Measurements from ENCODE around the gene HNRNPM.
A peak's percentile ranks its signal among the peaks of the same experiment; 100 is the strongest.

HNRNPM gene

DNA sequence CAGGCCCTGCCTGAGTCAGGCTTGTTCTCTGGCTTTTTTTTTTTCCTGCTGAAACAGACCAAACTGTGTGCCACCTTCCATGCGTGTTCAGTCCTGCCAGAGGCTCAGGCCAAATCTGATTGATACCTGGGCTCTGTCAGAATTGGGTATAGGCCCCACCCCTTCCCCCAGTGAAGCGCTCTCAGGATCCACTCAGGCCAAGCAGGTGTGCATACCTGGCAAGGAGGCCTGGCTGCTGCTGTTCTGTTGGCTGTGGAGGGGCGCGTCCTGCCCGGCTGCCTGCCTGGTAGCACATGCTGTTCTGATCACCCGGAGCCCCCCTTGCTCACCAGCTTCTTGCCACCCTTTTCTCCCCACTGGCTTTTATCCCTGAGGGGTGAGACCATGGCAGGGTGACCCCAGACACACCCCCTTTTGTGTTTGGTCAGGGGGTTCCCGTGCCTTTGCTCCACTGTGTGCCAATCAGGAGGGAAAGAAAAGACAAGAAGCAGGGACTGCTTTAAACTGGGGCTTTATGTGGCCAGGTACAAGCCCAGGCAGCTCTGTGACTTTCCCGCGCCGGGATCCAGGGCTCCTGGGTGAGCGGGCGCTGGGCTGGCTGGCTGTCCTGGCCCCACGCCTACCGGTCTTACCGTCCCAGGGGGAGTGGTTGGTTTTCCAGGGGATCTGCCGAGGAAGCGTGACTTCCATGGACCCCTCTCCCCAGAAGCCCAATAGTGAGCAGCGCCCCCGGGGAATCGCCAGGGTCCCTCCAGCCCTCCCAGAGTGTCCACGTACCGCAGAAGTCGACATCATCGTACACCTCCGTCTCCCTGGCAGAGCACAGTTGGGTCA is 45.0 kb downstream of the HNRNPM start:
- no peaks in the 10 kb centered on the region for H3K27me3 ChIP-seq (ENCODE audit: insufficient read depth, low read length)
- H3K36me3 ChIP-seq (ENCODE audit: insufficient read depth, low read length), result peaks cover 45% of the 10 kb centered on the region
- no peak overlapping the region for H3K4me3 ChIP-seq (ENCODE audit: low read length)
- no peaks in the 10 kb centered on the region for H3K4me1 ChIP-seq (ENCODE audit: insufficient read depth, low read length)
- 92% methylated on average over 25 of the region's 25 CpGs for WGBS
- H3K9ac ChIP-seq (ENCODE audit: low read depth, low read length), result no peak overlapping the region; the same call in 1 of the 2 replicates
- no peaks in the 10 kb centered on the region for H3K9me3 ChIP-seq (ENCODE audit: insufficient read depth, low read depth, low read length)
- H3K27ac ChIP-seq (ENCODE audit: low read depth, low read length), result no peak overlapping the region

DNA sequence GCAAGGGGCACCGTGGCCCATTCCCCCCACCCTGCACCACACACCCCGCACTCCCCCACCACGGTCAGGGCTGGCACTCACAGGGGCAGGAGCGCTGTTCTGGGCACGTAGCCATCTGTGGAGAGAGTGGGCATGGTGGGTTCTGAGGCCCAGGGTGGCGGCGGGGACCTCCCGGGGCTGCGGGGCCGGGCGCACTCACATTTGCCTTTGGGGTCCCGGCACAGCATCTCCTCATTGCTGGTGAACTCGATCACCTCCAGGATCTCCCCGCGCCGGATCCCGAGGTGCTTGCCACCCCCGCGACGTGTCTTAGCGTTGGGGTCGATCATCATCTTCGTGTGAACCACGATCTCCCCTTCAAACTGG is 45.6 kb downstream of the HNRNPM start:
- H3K9me3 ChIP-seq (ENCODE audit: insufficient read depth, low read depth, low read length), result no peaks in the 10 kb centered on the region
- no peaks in the 10 kb centered on the region for H3K27me3 ChIP-seq (ENCODE audit: insufficient read depth, low read length)
- no peak overlapping the region for H3K4me3 ChIP-seq (ENCODE audit: low read length)
- whole genome bisulfite sequencing, result 94% methylated on average over 24 of the region's 24 CpGs
- no peaks in the 10 kb centered on the region for H3K4me1 ChIP-seq (ENCODE audit: insufficient read depth, low read length)
- no peak overlapping the region for H3K27ac ChIP-seq (ENCODE audit: low read depth, low read length)
- peaks cover 39% of the 10 kb centered on the region for H3K36me3 ChIP-seq (ENCODE audit: insufficient read depth, low read length)
- no peak overlapping the region for H3K9ac ChIP-seq (ENCODE audit: low read depth, low read length)

DNA sequence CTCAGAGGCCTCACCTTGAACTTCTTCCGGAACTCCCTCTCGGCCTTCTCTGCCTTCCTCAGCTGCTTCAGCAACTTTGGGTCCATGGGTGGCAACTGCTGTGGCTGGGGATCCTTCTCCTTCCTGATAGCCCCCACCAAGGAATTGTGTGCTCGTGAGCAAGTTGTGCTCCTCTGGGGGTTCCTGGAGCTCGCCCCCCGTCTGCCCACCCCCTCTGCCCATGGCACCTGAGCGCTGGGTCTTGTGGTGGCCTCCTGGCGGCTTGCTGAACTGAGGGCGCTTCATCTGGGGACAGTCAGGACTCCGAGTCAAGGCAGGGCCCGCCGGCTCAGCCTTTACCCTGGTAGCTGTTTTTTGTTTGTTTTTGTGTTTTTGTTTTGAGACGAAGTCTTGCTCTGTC is 46.1 kb downstream of the HNRNPM start:
- peaks cover 34% of the 10 kb centered on the region for H3K36me3 ChIP-seq (ENCODE audit: insufficient read depth, low read length)
- no peak overlapping the region for H3K27ac ChIP-seq (ENCODE audit: low read depth, low read length)
- 92% methylated on average over 12 of the region's 12 CpGs for WGBS
- no peaks in the 10 kb centered on the region for H3K4me1 ChIP-seq (ENCODE audit: insufficient read depth, low read length)
- H3K4me3 ChIP-seq (ENCODE audit: low read length), result no peak overlapping the region
- H3K9me3 ChIP-seq (ENCODE audit: insufficient read depth, low read depth, low read length), result no peaks in the 10 kb centered on the region
- no peaks in the 10 kb centered on the region for H3K27me3 ChIP-seq (ENCODE audit: insufficient read depth, low read length)
- no peak overlapping the region for H3K9ac ChIP-seq (ENCODE audit: low read depth, low read length)

DNA sequence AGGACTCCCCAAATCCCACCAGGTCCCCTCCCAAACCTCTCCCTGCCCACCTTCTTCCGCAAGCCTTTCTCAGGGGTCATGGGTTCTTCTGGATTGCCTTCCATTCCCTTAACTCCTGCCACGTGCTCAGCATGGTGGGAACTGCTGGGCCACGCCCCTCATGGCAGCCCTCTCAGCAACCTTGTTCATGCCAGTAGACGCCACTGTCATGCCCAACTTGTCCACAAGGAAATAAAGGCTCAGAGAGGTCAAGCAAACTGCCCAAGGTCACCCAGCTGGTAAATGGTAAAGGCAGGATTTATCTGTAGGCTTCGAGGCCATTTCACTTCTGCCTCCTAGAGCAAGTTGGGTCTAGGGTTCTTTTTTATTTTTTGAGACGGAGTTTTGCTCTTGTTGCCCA is 46.8 kb downstream of the HNRNPM start:
- Histone ChIP-seq H3K27me3 (ENCODE audit: insufficient read depth, low read length) (no peaks in the 10 kb centered on the region), H3K4me1 (ENCODE audit: insufficient read depth, low read length) (no peaks in the 10 kb centered on the region), H3K9me3 (ENCODE audit: insufficient read depth, low read depth, low read length) (no peaks in the 10 kb centered on the region), H3K9ac (ENCODE audit: low read depth, low read length) (no peak overlapping the region), H3K27ac (ENCODE audit: low read depth, low read length) (no peak overlapping the region), H3K4me3 (ENCODE audit: low read length) (no peak overlapping the region), H3K36me3 (ENCODE audit: insufficient read depth, low read length) (peaks cover 27% of the 10 kb centered on the region)
- 90% methylated on average over 6 of the region's 6 CpGs for WGBS

DNA sequence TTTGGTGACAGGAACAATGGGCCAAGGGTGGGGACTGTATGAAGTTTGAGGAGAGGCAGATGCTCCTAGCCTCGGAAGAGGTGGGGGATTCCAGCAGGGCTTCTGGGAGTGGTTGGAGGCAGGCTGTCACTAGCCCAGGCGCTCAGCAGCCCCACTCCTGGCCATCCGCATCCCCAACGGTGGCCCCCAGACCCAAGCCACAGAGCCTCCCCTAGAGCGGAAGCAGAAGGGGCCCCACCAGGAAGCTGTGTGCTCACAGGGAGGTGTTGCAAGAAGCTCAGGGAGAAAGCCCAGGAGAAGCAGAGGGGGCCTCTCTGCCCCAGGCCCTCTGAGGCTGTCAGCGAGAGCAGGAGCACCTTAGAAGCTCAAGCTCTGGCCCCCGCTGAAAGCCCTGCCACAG is 49.4 kb downstream of the HNRNPM start:
- WGBS, result 75% methylated on average over 7 of the region's 7 CpGs
- Histone ChIP-seq H3K4me3 (ENCODE audit: low read length) (no peak overlapping the region), H3K4me1 (ENCODE audit: insufficient read depth, low read length) (no peaks in the 10 kb centered on the region), H3K27ac (ENCODE audit: low read depth, low read length) (no peak overlapping the region), H3K9me3 (ENCODE audit: insufficient read depth, low read depth, low read length) (no peaks in the 10 kb centered on the region), H3K36me3 (ENCODE audit: insufficient read depth, low read length) (peaks cover 1% of the 10 kb centered on the region), H3K9ac (ENCODE audit: low read depth, low read length) (0 out of 2 replicates have a peak overlapping the region, but pooled peaks have one; percentile 26), H3K27me3 (ENCODE audit: insufficient read depth, low read length) (no peaks in the 10 kb centered on the region)

DNA sequence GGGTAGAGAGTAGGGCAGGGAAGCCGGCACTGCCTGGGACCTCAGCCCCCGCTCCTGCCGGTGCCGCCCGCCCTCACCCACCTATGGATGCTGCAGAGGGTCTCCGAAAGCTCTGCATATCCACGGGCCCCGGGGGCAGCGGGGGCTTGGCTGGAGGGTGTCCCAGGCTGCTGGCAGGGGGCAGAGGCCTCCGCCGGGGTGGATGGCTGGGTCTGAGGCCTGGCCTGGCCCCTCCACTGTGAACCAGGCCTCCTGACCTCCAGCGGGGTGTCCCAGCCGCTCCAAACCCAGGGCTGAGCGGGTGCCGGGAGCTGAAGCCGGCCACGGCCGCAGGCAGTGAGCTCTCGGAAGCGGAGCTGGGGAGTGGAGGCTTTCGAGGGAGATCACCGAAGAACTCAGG is 53.5 kb downstream of the HNRNPM start:
- Histone ChIP-seq H3K9me3 (ENCODE audit: insufficient read depth, low read depth, low read length) (no peaks in the 10 kb centered on the region), H3K27ac (ENCODE audit: low read depth, low read length) (no peak overlapping the region), H3K4me1 (ENCODE audit: insufficient read depth, low read length) (no peaks in the 10 kb centered on the region), H3K27me3 (ENCODE audit: insufficient read depth, low read length) (no peaks in the 10 kb centered on the region), H3K9ac (ENCODE audit: low read depth, low read length) (no peak overlapping the region), H3K36me3 (ENCODE audit: insufficient read depth, low read length) (no peaks in the 10 kb centered on the region), H3K4me3 (ENCODE audit: low read length) (no peak overlapping the region)
- 86% methylated on average over 22 of the region's 22 CpGs for WGBS

DNA sequence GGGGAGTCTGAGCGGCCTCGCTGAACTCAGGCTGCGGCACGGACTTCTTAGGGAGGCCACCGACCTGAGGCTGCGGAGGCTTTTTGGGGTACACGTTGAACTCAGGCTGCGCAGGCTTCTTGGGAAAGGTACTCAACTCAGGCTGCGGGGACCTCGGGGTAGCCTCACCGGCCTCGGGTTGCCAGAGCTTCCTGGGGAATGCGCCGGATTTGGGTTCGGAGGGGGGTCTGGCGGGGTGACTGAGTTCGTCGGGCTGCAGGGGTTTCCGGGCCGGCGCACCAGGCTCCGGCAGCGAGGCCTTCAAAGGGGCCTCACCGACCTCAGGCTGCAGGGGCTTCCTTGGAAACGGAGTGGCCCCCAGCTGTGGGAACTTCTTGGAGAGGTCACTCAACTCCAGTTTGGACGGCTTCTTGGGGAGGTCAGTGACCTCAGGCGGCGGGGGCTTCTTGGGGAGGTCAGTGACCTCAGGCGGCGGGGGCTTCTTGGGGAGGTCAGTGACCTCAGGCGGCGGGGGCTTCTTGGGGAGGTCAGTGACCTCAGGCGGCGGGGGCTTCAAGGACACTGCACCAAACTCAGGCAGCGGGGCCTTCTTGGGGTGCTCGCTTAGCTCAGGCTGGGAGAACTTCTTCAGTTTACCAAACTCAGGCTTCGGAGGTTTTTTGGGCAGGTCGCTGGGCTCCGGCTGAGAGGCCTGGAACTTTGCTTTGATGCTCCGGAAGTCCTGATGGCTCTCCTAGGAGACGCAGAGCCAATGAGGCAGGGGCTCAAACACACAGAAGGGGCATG is 54.5 kb downstream of the HNRNPM start:
- no peaks in the 10 kb centered on the region for H3K9me3 ChIP-seq (ENCODE audit: insufficient read depth, low read depth, low read length)
- WGBS, result 91% methylated on average over 41 of the region's 41 CpGs
- no peak overlapping the region for H3K9ac ChIP-seq (ENCODE audit: low read depth, low read length)
- no peak overlapping the region for H3K27ac ChIP-seq (ENCODE audit: low read depth, low read length)
- no peak overlapping the region for H3K4me3 ChIP-seq (ENCODE audit: low read length)
- H3K27me3 ChIP-seq (ENCODE audit: insufficient read depth, low read length), result no peaks in the 10 kb centered on the region
- H3K4me1 ChIP-seq (ENCODE audit: insufficient read depth, low read length), result no peaks in the 10 kb centered on the region
- no peaks in the 10 kb centered on the region for H3K36me3 ChIP-seq (ENCODE audit: insufficient read depth, low read length)

DNA sequence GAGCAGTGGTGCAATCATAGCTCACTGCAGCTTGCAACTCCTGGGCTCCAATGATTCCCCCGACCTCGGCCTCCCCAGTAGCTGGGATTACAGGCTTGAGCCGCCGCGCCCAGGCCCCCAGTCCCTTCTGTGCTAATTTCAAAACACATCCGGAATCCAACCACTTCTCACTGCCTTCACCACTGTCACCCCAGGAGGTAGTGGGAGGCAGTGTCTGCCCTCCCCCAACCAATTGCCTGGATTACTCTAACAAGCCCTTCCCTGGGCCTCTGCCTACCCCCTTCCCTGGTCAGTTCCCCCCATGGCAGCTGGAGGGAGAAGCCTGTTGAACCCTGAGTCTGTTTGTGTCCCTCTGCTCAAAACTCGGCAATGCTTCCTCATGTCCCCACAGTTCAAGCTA is 55.4 kb downstream of the HNRNPM start:
- H3K4me1 ChIP-seq (ENCODE audit: insufficient read depth, low read length), result no peaks in the 10 kb centered on the region
- H3K9ac ChIP-seq (ENCODE audit: low read depth, low read length), result no peak overlapping the region
- 53% methylated on average over 7 of the region's 7 CpGs for WGBS
- H3K9me3 ChIP-seq (ENCODE audit: insufficient read depth, low read depth, low read length), result no peaks in the 10 kb centered on the region
- H3K4me3 ChIP-seq (ENCODE audit: low read length), result no peak overlapping the region
- H3K36me3 ChIP-seq (ENCODE audit: insufficient read depth, low read length), result no peaks in the 10 kb centered on the region
- no peak overlapping the region for H3K27ac ChIP-seq (ENCODE audit: low read depth, low read length)
- H3K27me3 ChIP-seq (ENCODE audit: insufficient read depth, low read length), result no peaks in the 10 kb centered on the region

DNA sequence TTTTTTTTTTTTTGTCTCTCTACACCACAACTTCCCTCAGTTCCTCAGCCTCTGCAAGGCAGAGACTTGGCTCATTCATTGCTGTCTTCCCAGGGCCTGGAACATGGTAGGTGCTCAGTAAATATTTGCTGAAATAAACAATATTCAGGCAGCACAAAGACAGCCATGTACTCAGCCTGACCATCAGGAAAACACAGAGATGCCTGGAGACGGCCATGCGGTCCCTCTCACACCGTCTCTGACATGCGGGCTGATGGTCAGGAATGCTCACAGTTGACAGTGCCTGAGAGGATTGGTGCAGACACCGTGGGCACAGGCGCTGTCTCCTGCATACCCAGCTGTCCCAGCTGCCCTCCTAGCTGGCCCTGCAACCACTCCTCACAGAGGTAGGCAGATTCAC is 56.7 kb downstream of the HNRNPM start:
- no peaks in the 10 kb centered on the region for H3K27me3 ChIP-seq (ENCODE audit: insufficient read depth, low read length)
- no peaks in the 10 kb centered on the region for H3K36me3 ChIP-seq (ENCODE audit: insufficient read depth, low read length)
- H3K4me3 ChIP-seq (ENCODE audit: low read length), result no peak overlapping the region
- no peaks in the 10 kb centered on the region for H3K9me3 ChIP-seq (ENCODE audit: insufficient read depth, low read depth, low read length)
- H3K27ac ChIP-seq (ENCODE audit: low read depth, low read length), result no peak overlapping the region
- H3K9ac ChIP-seq (ENCODE audit: low read depth, low read length), result no peak overlapping the region
- WGBS, result 91% methylated on average over 6 of the region's 6 CpGs
- H3K4me1 ChIP-seq (ENCODE audit: insufficient read depth, low read length), result no peaks in the 10 kb centered on the region

DNA sequence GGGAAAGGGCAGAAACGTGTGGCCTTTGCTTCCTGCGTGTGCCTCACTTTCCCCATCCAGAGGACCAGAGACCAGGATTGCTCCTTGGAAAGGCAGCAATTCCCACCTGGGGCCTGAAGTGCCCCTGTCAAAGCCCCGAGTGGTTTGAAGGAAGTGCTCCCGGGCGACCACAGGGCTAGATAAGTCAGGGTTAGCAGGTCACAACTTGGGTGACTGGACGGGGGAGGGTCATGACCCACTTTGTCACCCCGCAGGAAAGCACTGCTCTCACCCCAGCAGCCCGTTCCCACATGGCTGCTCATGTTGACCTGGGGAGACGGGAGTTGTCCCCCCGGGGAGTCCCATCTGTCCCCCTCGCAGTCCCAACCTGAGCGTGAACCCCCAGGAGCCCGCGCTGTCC is 57.2 kb downstream of the HNRNPM start:
- H3K9ac ChIP-seq (ENCODE audit: low read depth, low read length), result no peak overlapping the region
- 86% methylated on average over 14 of the region's 14 CpGs for WGBS
- no peaks in the 10 kb centered on the region for H3K9me3 ChIP-seq (ENCODE audit: insufficient read depth, low read depth, low read length)
- no peak overlapping the region for H3K27ac ChIP-seq (ENCODE audit: low read depth, low read length)
- H3K4me3 ChIP-seq (ENCODE audit: low read length), result no peak overlapping the region
- H3K27me3 ChIP-seq (ENCODE audit: insufficient read depth, low read length), result no peaks in the 10 kb centered on the region
- no peaks in the 10 kb centered on the region for H3K4me1 ChIP-seq (ENCODE audit: insufficient read depth, low read length)
- no peaks in the 10 kb centered on the region for H3K36me3 ChIP-seq (ENCODE audit: insufficient read depth, low read length)

DNA sequence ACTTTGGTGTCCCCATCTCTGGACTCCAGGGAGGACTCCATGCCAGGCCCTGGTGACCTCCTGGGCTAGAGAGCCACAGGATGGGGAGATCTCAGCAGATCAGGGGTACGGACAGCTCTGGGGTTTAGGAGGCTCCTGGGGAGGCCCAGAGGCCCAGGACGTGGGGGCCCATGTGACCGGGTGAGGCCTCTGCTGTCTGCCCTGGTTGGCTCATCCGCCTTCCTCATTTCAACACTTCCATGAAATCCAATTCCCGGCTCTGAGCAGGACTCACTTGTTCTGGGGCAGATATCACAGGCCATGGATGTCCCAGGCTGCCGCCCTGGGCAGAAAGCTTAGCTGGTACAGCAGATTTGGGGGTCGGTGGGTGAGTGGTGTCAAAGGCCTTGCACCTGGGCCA is 58.7 kb downstream of the HNRNPM start:
- H3K4me1 ChIP-seq (ENCODE audit: insufficient read depth, low read length), result no peaks in the 10 kb centered on the region
- no peaks in the 10 kb centered on the region for H3K27me3 ChIP-seq (ENCODE audit: insufficient read depth, low read length)
- no peak overlapping the region for H3K4me3 ChIP-seq (ENCODE audit: low read length)
- H3K36me3 ChIP-seq (ENCODE audit: insufficient read depth, low read length), result no peaks in the 10 kb centered on the region
- H3K9ac ChIP-seq (ENCODE audit: low read depth, low read length), result no peak overlapping the region
- 96% methylated on average over 7 of the region's 7 CpGs for WGBS
- H3K9me3 ChIP-seq (ENCODE audit: insufficient read depth, low read depth, low read length), result no peaks in the 10 kb centered on the region
- no peak overlapping the region for H3K27ac ChIP-seq (ENCODE audit: low read depth, low read length)

Measured in HUES64 (cell line).